DOHH2 (cell line): ENCODE measurements around the gene XBP1.

Experiments used
- H3F3A ChIP-seq: fragments of 200-600 bp; sonication (generic), shearing (Covaris generic); 2 replicates; pipeline ENCODE4 v1.6.0; 2016; ENCODE audit warnings: antibody characterized with exemption, mild to moderate bottlenecking; ENCODE audit not compliant: control insufficient read depth, insufficient read depth
- H3K27ac ChIP-seq: fragments of 200-600 bp; sonication (generic); 2 replicates; pipeline ENCODE4 v1.5.1; 2014; ENCODE audit warnings: low read depth, mild to moderate bottlenecking, low read length, moderate library complexity
- H3K27me3 ChIP-seq: fragments of 200-600 bp; sonication (generic); 2 replicates; pipeline ENCODE4 v1.6.1; 2014; ENCODE audit warnings: mild to moderate bottlenecking, low read length, mixed read lengths; ENCODE audit not compliant: control insufficient read depth
- H3K36me3 ChIP-seq: fragments of 200-600 bp; sonication (generic); 2 replicates; pipeline ENCODE4 v1.6.1; 2014; ENCODE audit warnings: mild to moderate bottlenecking, low read length, moderate library complexity, mixed read lengths; ENCODE audit not compliant: control insufficient read depth
- H3K4me1 ChIP-seq: fragments of 200-600 bp; sonication (generic); 2 replicates; pipeline ENCODE4 v1.6.1; 2014; ENCODE audit warnings: mild to moderate bottlenecking, low read length, mixed read lengths; ENCODE audit not compliant: control insufficient read depth
- H3K4me2 ChIP-seq: fragments of 200-600 bp; sonication (generic); 2 replicates; pipeline ENCODE4 v1.6.0; 2014; ENCODE audit warnings: mild to moderate bottlenecking, low read length, moderate library complexity
- H3K4me3 ChIP-seq: fragments of 200-600 bp; sonication (generic); 2 replicates; pipeline ENCODE4 v1.5.1; 2014; ENCODE audit warnings: mild to moderate bottlenecking, low read length, mixed read lengths
- H3K79me2 ChIP-seq: fragments of 200-600 bp; sonication (generic); 2 replicates; pipeline ENCODE4 v1.6.1; 2014; ENCODE audit warnings: mild to moderate bottlenecking, low read length, mixed read lengths; ENCODE audit not compliant: control insufficient read depth
- H3K9me2 ChIP-seq: fragments of 200-600 bp; sonication (generic); replicated peaks from 2 replicates; pipeline ENCODE4 v1.6.1; 2014; ENCODE audit warnings: mild to moderate bottlenecking, low read length, mixed read lengths; ENCODE audit not compliant: control insufficient read depth
- H3K9me3 ChIP-seq: fragments of 200-600 bp; sonication (generic); 2 replicates; pipeline ENCODE4 v1.6.1; 2014; ENCODE audit warnings: antibody characterized with exemption, low read length, mixed read lengths; ENCODE audit not compliant: control insufficient read depth, insufficient read depth
- H4K20me1 ChIP-seq: fragments of 200-600 bp; sonication (generic); 2 replicates; pipeline ENCODE4 v1.6.0; 2014; ENCODE audit warnings: low read depth, mild to moderate bottlenecking, antibody characterized with exemption, low read length, moderate library complexity; ENCODE audit not compliant: control insufficient read depth, insufficient read depth
- EZH2phosphoT487 ChIP-seq: fragments of 200-600 bp; sonication (generic); IDR thresholded peaks from 2 replicates; pipeline ENCODE4 v1.6.1; 2017; ENCODE audit warnings: borderline replicate concordance, mild to moderate bottlenecking, antibody characterized with exemption, low read length, moderate library complexity, mixed read lengths
- TF ChIP-seq, protein P1 (sequence below): fragments of 200-600 bp; sonication (generic); IDR thresholded peaks from one replicate; pipeline ENCODE4 v1.5.1; 2014; ENCODE audit warnings: antibody characterized with exemption, mild to moderate bottlenecking, low read depth, low read length; ENCODE audit not compliant: poor library complexity, severe bottlenecking

The XBP1 gene

DNA sequence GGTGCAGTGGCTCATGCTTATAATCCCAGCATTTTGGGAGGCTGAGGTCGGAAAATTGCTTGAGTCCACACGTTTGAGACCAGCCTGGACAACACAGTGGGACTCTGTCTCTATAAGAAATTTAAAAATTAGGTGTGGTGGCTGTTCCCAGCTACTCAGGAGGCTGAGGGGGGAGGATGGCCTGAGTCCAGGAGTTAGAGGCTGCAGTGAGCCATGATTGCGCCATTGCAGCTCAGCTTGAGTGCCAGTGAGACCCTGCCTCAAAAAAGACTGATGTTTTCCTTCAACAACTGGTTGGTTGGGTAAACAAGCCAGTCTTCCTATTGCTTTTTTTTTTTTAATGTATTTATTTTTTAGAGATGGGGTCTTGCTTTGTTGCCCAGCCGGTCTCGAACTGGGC lies 9.2 kb downstream of the XBP1 start:
- Histone ChIP-seq H3K4me1 (peaks cover 92% of the 10 kb centered on the region), H3F3A (peaks cover 50% of the 10 kb centered on the region)

DNA sequence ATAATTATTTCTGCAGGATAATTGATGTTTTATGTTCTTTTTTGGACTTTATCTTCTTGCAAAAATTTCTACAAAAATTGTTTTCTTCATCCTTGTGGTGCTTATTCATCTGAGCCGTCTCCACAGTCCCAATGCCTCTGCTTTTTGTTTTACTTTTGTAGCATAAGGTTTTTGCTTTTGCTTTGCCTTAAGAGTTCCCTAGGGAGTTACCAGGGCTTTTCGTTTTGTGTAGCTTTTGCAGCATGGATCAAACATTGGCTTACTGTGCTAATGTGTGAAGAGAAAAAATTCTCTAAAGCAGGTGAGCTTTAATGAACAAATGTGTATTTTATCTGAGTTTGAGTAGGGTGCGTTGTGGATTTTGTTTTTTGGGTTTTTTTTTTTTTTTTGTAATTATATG lies 11.8 kb downstream of the XBP1 start:
- H3K4me2 ChIP-seq = no peak overlapping the region
- H3K36me3 ChIP-seq = peaks cover 73% of the 10 kb centered on the region
- H3K9me2 ChIP-seq = no peaks in the 10 kb centered on the region
- H3K27ac ChIP-seq = no peak overlapping the region
- no peaks in the 10 kb centered on the region for H3K9me3 ChIP-seq
- TF ChIP-seq EZH2phosphoT487 = no peak
- TF ChIP-seq, protein P1, sequence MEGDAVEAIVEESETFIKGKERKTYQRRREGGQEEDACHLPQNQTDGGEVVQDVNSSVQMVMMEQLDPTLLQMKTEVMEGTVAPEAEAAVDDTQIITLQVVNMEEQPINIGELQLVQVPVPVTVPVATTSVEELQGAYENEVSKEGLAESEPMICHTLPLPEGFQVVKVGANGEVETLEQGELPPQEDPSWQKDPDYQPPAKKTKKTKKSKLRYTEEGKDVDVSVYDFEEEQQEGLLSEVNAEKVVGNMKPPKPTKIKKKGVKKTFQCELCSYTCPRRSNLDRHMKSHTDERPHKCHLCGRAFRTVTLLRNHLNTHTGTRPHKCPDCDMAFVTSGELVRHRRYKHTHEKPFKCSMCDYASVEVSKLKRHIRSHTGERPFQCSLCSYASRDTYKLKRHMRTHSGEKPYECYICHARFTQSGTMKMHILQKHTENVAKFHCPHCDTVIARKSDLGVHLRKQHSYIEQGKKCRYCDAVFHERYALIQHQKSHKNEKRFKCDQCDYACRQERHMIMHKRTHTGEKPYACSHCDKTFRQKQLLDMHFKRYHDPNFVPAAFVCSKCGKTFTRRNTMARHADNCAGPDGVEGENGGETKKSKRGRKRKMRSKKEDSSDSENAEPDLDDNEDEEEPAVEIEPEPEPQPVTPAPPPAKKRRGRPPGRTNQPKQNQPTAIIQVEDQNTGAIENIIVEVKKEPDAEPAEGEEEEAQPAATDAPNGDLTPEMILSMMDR = no peak
- H3K4me1 ChIP-seq = peaks cover 81% of the 10 kb centered on the region
- H3K79me2 ChIP-seq = peaks cover 38% of the 10 kb centered on the region
- no peaks in the 10 kb centered on the region for H3K27me3 ChIP-seq
- H4K20me1 ChIP-seq = peaks cover 4% of the 10 kb centered on the region; the same call in 1 of the 2 replicates
- peaks cover 39% of the 10 kb centered on the region for H3F3A ChIP-seq
- no peak overlapping the region for H3K4me3 ChIP-seq

More for the DNA sequence above, 9.2 kb downstream of the XBP1 start:
- Histone ChIP-seq H3K79me2 (peaks cover 53% of the 10 kb centered on the region), H3K9me2 (no peaks in the 10 kb centered on the region), H3K4me2 (peak overlapping the region; percentile 86), H3K4me3 (no peak overlapping the region), H3K27me3 (no peaks in the 10 kb centered on the region), H3K9me3 (no peaks in the 10 kb centered on the region), H3K36me3 (peaks cover 73% of the 10 kb centered on the region), H3K27ac (peak overlapping the region; percentile 87), H4K20me1 (0 out of 2 replicates have a peak, but pooled peaks cover 5% of the 10 kb centered on the region)
- TF ChIP-seq, protein P1 = no peak
- TF ChIP-seq EZH2phosphoT487 = no peak

DNA sequence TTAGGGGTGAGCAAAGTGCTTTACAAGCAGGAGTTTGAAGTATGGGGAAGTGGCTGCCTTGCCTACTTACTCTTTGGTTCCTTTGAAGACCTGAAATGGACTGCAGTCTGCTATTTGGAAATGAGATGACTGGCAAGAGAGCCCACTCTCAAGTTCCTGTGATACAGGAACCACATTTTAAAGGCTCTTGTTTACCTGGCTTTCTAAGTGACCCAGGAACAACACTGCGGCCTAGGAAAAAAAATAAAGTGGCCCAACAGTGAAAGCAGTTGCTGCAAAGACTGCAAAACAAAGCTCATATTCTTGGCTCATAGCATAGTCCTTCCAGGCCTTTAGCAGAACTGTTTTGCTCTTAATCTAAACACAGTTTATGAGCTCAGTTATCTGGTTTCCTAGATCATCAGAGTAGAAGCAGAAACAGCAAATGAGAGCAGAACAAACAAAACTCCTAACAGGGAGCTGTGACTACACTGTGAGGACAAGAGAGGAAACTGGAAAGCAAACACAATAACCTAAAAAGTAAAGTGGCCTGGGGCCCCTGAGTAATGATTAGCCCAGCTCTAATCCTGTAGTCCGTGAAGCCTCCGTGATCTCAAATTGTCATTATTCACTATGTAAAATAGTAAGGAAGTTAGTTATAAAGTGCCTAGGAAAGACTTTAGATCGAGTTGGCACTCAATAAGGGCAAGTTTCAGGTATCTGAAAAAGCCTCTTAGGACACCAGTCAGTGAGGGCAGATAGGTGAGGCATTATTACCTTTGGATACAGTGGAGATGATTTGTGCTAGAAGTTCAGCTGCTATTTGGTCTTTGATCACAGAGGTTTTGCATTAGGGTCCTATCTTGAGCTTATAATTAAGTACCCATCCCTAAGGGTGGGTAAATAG lies 16.3 kb downstream of the XBP1 start:
- peak overlapping the region; percentile 80 for H3K27ac ChIP-seq
- H3K4me3 ChIP-seq = no peak overlapping the region
- H3F3A ChIP-seq = peaks cover 18% of the 10 kb centered on the region
- H3K4me1 ChIP-seq = peaks cover 82% of the 10 kb centered on the region
- H3K36me3 ChIP-seq = peaks cover 94% of the 10 kb centered on the region
- no peaks in the 10 kb centered on the region for H3K9me2 ChIP-seq
- H3K9me3 ChIP-seq = no peaks in the 10 kb centered on the region
- peaks cover 52% of the 10 kb centered on the region for H3K79me2 ChIP-seq
- TF ChIP-seq, protein P1 = no peak
- TF ChIP-seq EZH2phosphoT487 = no peak
- peak overlapping the region; percentile 73 for H3K4me2 ChIP-seq
- peaks cover 4% of the 10 kb centered on the region; the same call in 1 of the 2 replicates for H4K20me1 ChIP-seq
- H3K27me3 ChIP-seq = no peaks in the 10 kb centered on the region
